NCI-H526 treated with DMSO at 0.1 percent for 48 hours (cell line): ENCODE results near the gene PKD2L2.
"Not testable (repeated sequence)": the region's sequence is repeated elsewhere in the genome, so short reads cannot be mapped to it uniquely, and the experiment has no call there.

ENCODE experiments used
- DNase-seq: peaks from one replicate; lab custom pipeline; 2025; lab: John Stamatoyannopoulos, UW

PKD2L2 gene

GRCh38 chr5:137888466-137888862 is 793 bp upstream of the PKD2L2 start:
- DNase-seq = no peak

DNA sequence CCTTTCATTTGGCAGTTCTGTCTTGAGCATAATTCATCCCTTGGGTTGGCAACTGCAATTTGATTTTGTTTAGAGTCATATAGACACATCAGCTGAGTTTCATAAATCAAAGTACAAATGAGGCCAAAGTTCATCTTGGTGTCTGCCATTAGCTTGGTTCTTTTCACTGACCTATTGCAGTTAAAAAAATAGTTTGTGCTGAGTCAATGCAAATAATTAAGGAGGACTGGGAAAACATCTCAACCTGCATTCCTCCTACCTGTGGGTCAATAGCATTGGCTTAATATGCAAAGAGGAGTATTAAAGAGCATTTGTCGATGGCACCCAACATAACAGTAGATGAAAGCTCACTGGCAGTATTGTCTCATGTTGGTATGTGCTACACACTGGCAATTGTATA is 1.6 kb downstream of the PKD2L2 start:
- DNase-seq = no peak

DNA sequence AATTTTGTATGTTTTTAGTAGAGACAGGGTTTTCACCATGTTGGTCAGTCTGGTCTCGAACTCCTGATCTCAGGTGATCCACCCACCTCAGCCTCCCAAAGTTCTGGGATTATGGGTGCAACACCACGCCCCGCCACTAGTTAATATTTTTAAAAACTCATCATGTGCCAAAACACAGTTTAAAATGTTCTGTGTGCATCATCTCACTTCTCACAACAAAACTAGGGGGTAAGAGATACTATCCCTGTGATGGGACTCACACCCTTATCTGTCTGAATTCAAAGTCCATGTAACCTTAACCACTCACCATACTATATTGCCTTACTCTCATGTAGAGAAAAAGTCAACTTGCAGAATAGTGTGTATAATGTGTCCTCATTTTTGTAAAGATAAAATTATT is 2.6 kb downstream of the PKD2L2 start:
- DNase-seq = no peak

GRCh38 chr5:137894586-137894985 is 5.3 kb downstream of the PKD2L2 start:
- no peak for DNase-seq

DNA sequence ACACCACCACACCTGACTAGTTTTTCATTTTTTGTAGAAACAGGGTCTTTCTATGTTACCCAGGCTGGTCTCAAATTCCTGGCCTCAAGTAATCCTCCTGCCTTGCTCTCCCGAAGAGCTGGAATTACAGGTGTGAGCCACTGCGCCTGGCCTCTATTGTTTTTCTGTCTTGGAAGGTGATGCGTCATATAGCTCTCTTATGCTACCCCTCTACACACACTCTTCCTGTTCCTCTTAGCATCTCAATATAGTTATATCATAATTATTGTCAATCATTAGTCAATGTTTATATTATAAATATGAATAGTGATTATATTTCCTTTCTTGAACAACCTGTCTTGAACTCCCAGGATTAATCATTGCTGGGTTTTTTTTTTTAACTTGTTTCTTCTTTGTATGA is 7.3 kb downstream of the PKD2L2 start:
- no peak for DNase-seq

GRCh38 chr5:137899493-137899892 is 10.2 kb downstream of the PKD2L2 start:
- no peak for DNase-seq

DNA sequence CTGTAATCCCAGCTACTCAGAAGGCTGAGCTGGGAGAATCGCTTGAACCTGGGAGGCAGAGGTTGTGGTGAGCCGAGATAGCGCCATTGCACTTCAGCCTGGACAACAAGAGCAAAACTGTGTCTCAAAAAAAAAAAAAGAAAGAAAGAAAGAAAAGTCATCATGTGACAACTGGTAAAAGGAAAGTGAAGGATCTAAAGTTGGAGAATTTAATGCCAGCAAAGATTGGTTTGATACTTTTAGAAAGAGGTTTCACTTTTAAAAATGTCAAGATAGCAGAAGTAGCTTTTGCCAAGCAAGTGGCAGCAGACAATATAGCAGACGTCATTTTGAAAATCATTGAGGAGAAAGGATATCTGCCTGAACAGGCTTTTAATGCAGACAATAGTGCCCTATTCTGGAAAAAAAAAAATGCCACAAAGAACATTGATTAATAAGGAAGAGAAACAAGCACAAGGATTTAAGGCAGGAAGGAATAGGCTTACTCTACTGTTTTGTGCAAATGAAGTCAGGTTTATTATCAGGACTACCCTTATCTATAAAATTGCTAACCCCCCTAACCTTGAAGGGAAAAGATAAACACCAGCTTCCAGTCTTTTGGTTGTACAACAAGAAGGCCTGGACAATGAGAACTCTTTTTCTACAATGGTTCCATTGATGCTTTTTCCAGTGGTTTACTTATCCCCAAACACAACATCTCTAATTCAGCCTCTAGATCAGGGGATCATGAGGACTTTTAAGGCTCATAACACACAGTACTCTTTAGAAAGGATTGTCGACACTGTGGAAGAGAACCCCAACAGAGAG is 12.0 kb downstream of the PKD2L2 start:
- no peak for DNase-seq

DNA sequence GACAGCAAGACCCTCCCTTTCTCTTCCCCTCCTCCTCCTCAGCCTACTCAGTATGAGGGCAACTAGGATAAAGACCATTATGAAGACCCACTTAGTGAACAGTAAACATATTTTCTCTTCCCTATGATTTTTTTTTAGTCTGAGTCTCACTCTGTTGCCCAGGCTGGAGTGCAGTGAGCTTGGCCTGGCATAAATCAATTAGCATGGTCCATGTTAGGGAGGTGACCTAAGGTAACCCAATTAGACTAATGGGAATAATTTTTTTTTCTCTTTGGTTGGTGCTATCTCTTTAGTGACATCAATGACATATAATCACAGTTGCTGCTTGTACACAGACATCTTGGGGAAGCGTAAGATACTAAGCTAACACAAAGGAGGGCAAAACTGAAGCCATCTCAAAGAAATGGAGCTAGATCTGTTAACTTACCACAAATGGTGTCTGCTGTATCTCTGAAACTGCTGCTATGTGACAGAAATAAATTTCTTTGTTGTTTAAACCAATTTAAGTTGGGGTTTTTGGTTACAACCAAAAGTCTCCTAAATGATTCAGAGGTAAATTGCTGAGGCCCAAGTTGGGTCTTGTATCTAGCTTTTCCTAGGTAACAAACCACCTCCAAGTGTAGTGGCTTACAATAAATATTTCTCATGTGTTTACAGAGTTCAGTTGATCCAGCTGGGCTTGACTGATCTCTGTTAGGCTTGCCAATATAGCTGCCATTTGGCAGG is 13.3 kb downstream of the PKD2L2 start:
- no peak for DNase-seq

GRCh38 chr5:137914758-137915157 is 25.5 kb downstream of the PKD2L2 start:
- no peak for DNase-seq

- DNase-seq = no peak
Observed at GRCh38 chr5:137916923-137917322, 27.7 kb downstream of the PKD2L2 start.

- no peak for DNase-seq
Observed at GRCh38 chr5:137921931-137922330, 32.7 kb downstream of the PKD2L2 start.

DNA sequence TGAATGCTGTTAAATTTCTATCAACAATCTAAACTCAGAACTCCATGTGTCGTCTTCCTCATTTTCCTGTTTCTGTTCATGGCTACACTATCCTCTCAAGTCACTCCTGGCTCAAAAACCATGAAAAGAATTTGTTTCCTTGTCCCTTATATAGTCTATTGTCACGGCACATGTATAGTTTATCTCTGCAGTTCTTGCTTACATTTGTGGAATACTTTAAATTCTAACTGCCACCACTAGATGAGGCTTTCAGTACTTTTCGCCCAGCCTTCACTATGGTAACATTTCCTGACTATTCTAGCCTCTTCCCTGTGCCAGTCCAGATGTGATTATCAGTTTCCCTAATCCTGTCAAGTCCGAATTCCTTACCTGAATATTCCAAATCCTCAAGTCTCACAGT is 34.6 kb downstream of the PKD2L2 start:
- DNase-seq = no peak

- no peak for DNase-seq
Observed at GRCh38 chr5:137932800-137933199, 43.5 kb downstream of the PKD2L2 start.

- no peak for DNase-seq
Observed at GRCh38 chr5:137933491-137933911, 44.2 kb downstream of the PKD2L2 start.

- no peak for DNase-seq
Observed at GRCh38 chr5:137935190-137935589, 45.9 kb downstream of the PKD2L2 start.

DNA sequence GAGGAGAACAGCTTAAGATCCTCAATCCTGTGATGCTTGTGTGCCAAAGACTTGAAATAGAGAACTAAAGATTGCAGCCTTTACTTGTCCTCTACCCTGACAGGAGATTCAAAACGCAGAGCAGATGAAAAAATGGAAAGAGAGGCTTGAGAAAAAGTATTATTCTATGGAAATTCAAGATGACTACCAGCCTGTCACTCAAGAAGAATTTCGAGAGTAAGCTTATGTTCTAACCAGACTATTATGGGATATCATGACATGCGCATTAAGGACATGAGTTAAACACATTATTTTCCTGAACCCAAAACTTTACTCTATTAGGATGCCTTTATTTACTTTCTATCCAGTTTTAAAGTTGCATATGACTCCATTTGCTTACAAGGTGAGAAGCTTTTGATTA is 46.4 kb downstream of the PKD2L2 start:
- no peak for DNase-seq

DNA sequence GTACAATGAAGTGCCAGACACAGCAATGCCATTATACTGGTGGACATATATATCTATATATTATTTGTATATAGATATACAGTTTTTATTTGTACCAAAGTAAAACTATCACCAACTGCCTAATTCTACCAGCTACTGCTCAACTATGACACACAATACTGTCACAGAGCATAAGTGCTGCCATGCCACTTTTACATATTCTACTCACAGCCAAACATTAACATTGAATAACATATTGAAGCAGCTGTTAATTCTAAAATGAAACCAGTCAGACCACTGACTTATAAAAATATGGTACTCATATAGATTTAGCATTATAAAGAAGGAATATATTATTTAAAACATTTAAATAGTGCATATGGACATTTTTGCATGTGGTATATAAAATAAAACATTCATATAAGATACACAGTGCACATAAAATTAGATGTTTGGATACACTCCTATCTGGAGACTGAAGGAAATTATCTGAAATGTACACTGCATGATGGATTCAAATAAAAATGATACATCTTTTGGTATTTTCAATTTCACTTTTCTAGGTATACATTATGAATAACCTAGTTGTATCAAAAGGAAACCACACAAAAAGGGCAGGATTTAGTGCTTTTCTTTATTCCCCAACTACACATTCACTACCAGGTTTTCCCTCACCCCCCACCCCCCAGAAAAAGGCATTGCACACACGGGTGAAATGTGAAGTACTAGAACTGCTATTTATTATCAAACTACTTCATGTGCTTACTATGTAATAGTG is 48.9 kb downstream of the PKD2L2 start:
- DNase-seq = no peak

DNA sequence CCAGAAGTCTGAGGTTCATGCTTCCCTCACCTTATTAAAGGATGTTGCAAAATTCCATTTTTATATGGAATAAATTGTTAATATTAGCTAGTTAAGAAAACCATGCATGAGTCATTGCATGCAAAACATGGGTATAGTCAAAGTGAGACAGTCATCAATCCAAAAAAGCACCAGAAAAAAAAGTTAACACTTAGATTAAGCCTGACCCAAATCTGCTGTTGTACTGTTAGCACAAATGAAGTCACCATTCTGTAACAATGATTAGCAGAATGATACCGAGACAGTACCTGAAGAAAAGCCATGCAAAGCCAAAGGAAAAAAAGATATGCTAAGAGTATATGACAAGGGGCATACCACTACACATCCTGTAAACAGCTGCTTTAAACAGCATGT is 49.5 kb downstream of the PKD2L2 start:
- DNase-seq = no peak

DNA sequence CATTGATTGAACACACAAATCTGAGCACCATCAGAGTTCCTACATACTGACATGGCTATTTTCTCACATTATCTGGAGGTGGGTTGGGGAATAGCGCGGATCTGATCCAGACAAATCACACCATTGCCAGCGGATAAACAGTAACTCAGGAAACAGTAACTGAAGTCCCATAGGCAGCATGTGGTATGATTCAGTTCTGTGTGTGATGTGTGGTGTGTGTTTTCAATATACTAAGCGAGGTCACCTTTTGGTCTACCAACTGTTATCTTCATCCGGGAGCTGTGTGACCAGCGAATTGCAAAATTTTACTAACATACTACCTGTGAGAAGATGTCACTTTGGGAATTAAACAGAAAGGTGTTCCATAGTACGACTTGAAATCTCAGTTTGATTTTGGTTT is 50.1 kb downstream of the PKD2L2 start:
- DNase-seq = no peak

DNA sequence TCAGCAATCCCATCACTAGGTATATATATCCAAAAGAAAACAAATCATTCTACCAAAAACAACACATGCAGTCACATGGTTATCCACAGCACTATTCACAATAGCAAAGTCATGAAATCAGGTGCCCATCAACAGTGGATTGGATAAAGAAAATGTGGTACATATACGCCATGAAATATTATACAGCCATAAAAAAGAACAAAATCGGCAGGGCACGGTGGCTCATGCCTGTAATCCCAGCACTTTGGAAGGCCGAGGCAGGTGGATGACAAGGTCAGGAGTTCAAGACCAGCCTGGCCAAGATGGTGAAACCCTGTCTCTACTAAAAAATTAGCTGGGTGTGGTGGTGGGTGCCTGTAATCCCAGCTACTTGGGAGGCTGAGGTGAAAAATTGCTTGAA is 55.0 kb downstream of the PKD2L2 start:
- not testable (repeated sequence) for DNase-seq

GRCh38 chr5:137945825-137946224 is 56.6 kb downstream of the PKD2L2 start:
- DNase-seq = no peak

DNA sequence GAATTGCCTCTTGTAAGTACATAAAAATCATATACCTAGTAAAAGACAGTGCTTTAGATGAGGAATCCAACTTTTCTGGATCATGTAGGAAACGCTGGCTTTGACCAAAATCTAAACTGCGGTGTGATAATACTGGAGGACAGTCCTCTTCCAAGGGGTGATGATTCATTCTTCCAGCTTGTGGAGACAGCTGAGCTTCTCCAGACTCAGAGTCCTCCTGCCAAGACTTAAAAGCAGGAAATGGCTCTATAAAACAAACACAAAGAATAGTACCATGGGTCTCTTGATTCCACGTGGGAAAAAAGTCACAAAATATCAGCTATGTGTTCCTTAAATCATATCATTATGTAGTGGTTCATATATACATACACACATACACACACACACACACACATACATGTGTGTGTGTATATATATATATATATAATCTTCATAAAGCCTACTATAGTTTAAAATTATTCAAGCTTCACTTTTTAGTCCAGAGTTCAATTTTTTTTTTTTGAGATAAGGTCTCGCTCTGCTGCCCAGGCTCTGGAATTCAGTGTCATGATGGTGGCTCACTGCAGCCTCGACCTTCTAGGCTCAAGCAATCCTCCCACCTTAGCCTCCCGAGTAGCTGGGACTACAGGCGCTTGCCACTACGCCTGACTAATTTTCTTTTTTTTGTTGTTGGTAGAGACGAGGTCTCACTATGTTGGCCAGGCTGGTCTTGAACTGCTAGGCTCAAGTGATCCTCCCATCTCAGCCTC is 65.0 kb downstream of the PKD2L2 start:
- DNase-seq = no peak
